ENCODE results near the gene TGFBR3.

TGFBR3 gene

DNA sequence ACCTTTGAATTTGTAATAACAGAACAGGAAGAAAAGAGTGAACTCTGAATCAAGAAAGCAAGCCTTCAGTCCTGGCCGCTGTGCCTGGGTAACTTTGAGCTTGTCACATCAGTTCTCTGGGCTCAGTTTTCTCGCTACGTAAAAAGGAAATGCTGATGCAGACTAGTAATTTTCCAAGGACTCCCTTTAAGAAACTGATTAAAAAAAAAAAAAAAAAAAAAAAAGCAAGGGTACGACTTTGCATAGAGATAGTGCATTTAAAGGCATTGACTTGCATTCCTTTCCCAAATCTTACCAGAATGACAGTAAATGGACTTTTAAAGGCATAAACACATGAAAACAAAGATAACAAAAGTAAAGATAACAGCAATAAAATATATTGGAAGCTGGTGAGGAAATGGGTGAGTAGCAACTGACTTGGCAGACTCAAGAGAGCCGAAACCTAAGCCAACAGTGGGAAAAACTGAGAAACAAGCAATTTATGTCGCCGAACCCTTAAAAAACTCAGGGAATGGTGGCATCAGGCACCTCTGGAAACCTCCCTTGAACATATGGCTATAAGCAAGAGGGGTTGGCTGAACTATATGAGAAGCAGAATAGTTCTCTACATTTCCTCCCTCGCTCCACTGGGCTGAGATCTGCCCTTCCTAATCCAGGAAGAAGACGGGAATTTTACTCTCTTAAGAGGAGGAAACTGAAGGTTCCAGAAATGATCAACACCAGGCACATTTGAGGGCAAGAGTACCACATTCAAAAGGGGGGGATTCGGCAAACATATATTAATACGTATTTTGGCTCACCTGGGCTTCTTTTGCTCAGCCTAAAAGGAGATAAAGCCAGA is 196.1 kb downstream of the TGFBR3 start:
- no peak overlapping the region for H3K4me3 ChIP-seq (ENCODE audit: control insufficient read depth, low read depth, low read length)

DNA sequence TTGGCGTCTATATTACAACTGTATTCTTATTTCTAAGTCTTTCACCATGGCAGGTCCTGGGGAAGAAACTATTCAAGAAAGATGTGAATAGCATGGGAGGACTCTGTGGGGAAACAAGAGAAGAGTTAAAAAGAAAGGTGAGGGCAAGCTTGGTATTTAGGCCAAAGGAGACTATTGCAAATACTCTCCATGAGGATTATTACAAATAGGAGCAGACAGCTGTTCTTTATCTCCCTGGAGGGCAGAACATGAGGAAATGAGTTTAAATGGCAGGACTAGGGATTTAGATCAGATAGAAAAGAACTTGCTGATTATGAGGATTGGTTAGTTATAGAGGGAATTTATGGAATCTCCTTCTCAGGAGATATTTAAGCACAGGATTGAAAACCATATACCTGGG is 198.5 kb downstream of the TGFBR3 start:
- no peak for DNase-seq (ENCODE audit: low read depth)
- TF ChIP-seq, protein P1, sequence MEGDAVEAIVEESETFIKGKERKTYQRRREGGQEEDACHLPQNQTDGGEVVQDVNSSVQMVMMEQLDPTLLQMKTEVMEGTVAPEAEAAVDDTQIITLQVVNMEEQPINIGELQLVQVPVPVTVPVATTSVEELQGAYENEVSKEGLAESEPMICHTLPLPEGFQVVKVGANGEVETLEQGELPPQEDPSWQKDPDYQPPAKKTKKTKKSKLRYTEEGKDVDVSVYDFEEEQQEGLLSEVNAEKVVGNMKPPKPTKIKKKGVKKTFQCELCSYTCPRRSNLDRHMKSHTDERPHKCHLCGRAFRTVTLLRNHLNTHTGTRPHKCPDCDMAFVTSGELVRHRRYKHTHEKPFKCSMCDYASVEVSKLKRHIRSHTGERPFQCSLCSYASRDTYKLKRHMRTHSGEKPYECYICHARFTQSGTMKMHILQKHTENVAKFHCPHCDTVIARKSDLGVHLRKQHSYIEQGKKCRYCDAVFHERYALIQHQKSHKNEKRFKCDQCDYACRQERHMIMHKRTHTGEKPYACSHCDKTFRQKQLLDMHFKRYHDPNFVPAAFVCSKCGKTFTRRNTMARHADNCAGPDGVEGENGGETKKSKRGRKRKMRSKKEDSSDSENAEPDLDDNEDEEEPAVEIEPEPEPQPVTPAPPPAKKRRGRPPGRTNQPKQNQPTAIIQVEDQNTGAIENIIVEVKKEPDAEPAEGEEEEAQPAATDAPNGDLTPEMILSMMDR (IDR thresholded peaks at IDR 0.05; ENCODE audit: control insufficient read depth, insufficient read depth, low read depth, low read length, missing control alignments): no peak
- H3K4me3 ChIP-seq (ENCODE audit: control insufficient read depth, low read depth, low read length): no peak overlapping the region

More for the DNA sequence above, 196.1 kb downstream of the TGFBR3 start:
- DNase-seq (ENCODE audit: low read depth): no peak
- TF ChIP-seq, protein P1 (IDR thresholded peaks at IDR 0.05; ENCODE audit: control insufficient read depth, insufficient read depth, low read depth, low read length, missing control alignments): no peak

DNA sequence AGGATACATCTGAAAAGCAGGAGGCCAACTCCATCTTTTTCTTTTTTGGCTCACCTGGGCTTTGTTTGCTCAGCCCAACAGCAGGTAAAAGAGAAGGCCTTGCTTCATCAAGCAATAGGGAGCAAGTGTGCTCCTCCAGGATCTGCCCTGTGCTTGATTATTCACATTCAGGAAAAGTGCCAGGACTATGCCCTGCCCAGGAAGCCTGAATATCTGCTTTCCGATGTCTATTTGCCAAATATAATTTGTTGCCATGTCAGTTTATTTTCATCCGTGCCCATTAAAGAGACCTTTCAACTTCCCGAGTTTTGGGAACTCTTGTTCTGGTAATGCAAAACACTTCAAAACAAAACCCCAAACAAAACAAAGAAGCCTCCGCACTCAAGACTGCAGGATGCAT is 200.0 kb downstream of the TGFBR3 start:
- no peak for DNase-seq (ENCODE audit: low read depth)
- TF ChIP-seq, protein P1 (IDR thresholded peaks at IDR 0.05; ENCODE audit: control insufficient read depth, insufficient read depth, low read depth, low read length, missing control alignments): no peak

DNA sequence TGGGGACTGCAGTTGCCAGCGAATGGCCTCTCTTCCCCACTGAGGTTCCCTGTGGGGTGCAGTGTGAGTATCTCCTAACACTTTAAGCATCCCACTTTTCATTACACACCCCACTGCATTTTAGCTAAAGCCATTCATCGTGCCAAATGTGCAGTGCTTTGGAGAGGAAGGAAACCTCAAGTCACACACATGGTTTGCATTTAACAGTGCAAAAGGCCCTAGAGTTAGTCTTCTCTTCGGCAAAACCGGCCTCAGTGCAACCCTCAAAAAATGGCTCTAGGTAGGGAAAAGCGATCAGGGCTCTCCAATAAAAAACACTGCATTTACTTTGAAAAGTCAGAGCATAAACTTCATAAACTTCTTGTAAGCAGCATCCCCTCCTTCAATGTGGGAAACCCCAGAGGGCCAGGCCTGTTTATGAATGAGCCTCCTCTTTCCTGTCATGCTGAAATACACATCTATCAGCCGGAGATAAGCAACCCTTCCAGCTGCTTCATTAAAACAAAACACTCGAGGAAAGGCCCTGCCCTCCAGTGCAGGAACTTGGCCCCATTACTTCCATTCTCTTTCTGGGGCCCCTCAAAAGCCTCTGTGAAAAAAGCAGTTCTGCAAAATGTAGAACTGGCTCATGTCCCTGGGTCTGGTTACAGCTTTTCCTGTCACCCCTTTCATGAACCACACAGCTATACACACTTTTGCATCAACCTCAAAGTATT is 201.3 kb downstream of the TGFBR3 start:
- H3K4me3 ChIP-seq (ENCODE audit: control insufficient read depth, low read depth, low read length): no peak overlapping the region
- TF ChIP-seq, protein P1 (IDR thresholded peaks at IDR 0.05; ENCODE audit: control insufficient read depth, insufficient read depth, low read depth, low read length, missing control alignments): no peak
- DNase-seq (ENCODE audit: low read depth): no peak

More for the DNA sequence above, 200.0 kb downstream of the TGFBR3 start:
- H3K4me3 ChIP-seq (ENCODE audit: control insufficient read depth, low read depth, low read length): no peak overlapping the region

DNA sequence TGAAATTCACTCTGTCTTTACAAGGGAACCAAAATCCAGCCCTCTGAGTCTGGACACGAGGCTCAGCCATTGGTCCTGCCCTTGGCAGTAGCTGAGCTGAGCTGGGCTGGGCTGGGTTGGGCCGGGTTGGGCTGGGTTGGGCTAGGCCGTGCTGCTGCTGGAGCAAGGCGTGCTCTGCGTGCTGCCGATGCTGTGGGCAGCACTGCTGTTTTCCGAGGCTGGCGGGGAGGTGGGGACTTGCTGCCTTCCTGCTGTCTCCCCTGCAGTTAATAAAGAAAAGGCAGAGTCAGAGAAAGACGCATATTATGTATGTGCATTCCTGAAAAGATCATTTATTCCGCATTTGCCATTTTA is 202.4 kb downstream of the TGFBR3 start:
- TF ChIP-seq, protein P1 (IDR thresholded peaks at IDR 0.05; ENCODE audit: control insufficient read depth, insufficient read depth, low read depth, low read length, missing control alignments): no peak
- DNase-seq (ENCODE audit: low read depth): no peak
- no peak overlapping the region for H3K4me3 ChIP-seq (ENCODE audit: control insufficient read depth, low read depth, low read length)

DNA sequence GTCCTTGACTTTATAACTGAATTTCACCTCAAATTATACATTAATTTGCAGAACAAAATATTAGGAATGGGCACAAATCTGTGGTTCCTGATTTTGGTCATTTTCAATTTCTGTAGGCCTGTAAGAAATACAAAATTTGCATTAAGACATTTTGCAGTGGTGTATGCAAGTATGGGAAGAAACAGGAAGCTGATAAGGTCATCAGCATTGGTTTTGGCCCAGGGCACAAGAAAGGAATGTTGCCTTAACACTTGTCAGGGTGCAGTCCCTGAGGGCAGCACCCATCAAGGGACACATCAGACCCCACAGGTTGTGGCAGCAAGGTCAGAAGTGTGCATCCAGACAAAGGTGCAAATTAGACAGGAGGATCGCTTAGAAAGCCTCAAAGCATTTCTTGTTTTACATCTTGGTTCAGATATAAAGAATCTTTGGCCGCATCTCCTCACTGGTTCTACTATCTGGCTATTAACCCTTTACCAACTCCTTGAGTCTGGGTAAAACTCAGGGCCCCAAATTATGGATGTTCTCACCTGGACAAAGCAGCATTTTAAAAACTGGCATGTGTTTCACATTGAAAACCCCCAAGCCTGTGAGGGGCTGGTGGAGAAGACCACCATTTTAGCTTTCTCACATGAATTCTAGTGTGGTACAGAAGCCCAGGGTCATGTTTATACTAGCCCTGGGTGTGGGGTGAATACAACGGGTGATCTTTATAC is 202.9 kb downstream of the TGFBR3 start:
- no peak overlapping the region for H3K4me3 ChIP-seq (ENCODE audit: control insufficient read depth, low read depth, low read length)
- TF ChIP-seq, protein P1 (IDR thresholded peaks at IDR 0.05; ENCODE audit: control insufficient read depth, insufficient read depth, low read depth, low read length, missing control alignments): no peak
- no peak for DNase-seq (ENCODE audit: low read depth)

All from AG09309 (cell line).